ENCODE measurements around the gene GARIN5B. TPM values are rescaled to one million over a fixed set of nuclear protein-coding genes. Genes with fewer than 3 reads are reported as not detected.
A peak's percentile ranks its signal among the peaks of the same experiment; 100 is the strongest.

GARIN5B gene
- polyA plus RNA-seq, 3 donors, result not detected

DNA sequence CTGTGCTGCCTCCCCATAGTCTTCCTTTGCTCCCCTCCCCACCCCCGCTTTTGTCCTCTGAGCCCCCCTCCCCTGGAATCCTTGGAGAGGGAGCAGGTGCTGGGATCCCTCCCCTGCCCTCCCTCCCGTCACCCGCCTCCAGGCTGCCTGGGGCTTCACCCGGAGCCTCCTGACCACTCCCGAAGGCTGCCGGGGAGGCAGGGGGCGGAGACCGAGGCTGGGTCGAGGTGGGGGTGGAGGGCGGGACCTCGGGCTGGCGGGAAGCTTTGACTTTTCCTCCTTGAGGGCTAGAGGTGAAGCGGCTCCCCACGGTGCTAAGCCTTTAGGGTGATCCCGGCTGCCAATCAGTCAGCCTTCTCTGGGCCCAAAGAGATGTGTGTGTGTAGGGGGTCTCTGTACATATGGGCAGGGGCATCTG lies 21.9 kb downstream of the GARIN5B start:
- H3K4me3 ChIP-seq (replicated peaks in 1 of 3; ENCODE audit: low read depth in 2 of 3, low read length in 3 of 3), result peak overlapping the region in 2 of 3 experiments; percentile 69 to 83
- 0% methylated on average over 8 of the region's 15 CpGs for WGBS (ENCODE audit: insufficient coverage)
- H3K36me3 Mint-ChIP-seq, result peaks cover 16 to 29% of the 10 kb centered on the region in 2 donors
- peaks cover 12% of the 10 kb centered on the region for H3K79me2 ChIP-seq (ENCODE audit: insufficient read depth, low read length)
- peak overlapping the region; percentile 80 to 89 for H3K4me3 Mint-ChIP-seq
- peaks cover 7% of the 10 kb centered on the region for H4K20me1 ChIP-seq (ENCODE audit: insufficient read depth, low read length)
- no peaks in the 10 kb centered on the region for H3K9me3 Mint-ChIP-seq
- peaks cover 31 to 39% of the 10 kb centered on the region in 2 donors for H3K4me1 ChIP-seq (ENCODE audit: control insufficient read depth in 1 of 2, insufficient read depth in 2 of 2, low read length in 2 of 2)
- H3K27ac Mint-ChIP-seq, result peak overlapping the region in 5 of 7 donors; percentile 69 to 97 (median 95)
- peak in 1 of 3 donors; percentile 20 for DNase-seq
- intact Hi-C loops (cut with micrococcal nuclease), result loop anchor here in 1 of 2 donors (5.0 kb wide), 1 partner anchor 41 kb away; the partner anchor contains the start of gene TMEM238
- no peaks in the 10 kb centered on the region for H3K9me3 ChIP-seq (replicated peaks in 1 of 2; ENCODE audit: control insufficient read depth in 1 of 2, insufficient read depth in 1 of 2, low read length in 2 of 2)
- peaks cover 27% of the 10 kb centered on the region for H3K4me1 Mint-ChIP-seq
- peak overlapping the region; percentile 94 for H3K4me2 ChIP-seq (replicated peaks; ENCODE audit: extremely low read depth, low read length, poor library complexity, severe bottlenecking)
- peak overlapping the region; percentile 72 for H3K9ac ChIP-seq (ENCODE audit: insufficient read depth, low read length, poor library complexity, severe bottlenecking)
- H3K27ac ChIP-seq (ENCODE audit: low read depth in 1 of 2, low read length in 2 of 2), result peak overlapping the region in 1 of 2 donors; percentile 83
- no peaks in the 10 kb centered on the region for H3K27me3 ChIP-seq (ENCODE audit: control insufficient read depth in 2 of 2, insufficient read depth in 2 of 2, low read length in 2 of 2)
- TF ChIP-seq, protein P1, sequence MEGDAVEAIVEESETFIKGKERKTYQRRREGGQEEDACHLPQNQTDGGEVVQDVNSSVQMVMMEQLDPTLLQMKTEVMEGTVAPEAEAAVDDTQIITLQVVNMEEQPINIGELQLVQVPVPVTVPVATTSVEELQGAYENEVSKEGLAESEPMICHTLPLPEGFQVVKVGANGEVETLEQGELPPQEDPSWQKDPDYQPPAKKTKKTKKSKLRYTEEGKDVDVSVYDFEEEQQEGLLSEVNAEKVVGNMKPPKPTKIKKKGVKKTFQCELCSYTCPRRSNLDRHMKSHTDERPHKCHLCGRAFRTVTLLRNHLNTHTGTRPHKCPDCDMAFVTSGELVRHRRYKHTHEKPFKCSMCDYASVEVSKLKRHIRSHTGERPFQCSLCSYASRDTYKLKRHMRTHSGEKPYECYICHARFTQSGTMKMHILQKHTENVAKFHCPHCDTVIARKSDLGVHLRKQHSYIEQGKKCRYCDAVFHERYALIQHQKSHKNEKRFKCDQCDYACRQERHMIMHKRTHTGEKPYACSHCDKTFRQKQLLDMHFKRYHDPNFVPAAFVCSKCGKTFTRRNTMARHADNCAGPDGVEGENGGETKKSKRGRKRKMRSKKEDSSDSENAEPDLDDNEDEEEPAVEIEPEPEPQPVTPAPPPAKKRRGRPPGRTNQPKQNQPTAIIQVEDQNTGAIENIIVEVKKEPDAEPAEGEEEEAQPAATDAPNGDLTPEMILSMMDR (IDR thresholded peaks at IDR 0.05), result no peak
- H3K27me3 Mint-ChIP-seq (ENCODE audit: low read depth in 3 of 3), result peaks cover 0 to 3% (median 2%) of the 10 kb centered on the region in 3 donors
- peak overlapping the region; percentile 62 for H2AFZ ChIP-seq (ENCODE audit: insufficient read depth, low read depth, low read length, poor library complexity, severe bottlenecking)
- H3K36me3 ChIP-seq (replicated peaks in 1 of 2; ENCODE audit: control insufficient read depth in 1 of 2, insufficient read depth in 2 of 2, low read length in 2 of 2), result peaks cover 9 to 15% of the 10 kb centered on the region in 2 donors

DNA sequence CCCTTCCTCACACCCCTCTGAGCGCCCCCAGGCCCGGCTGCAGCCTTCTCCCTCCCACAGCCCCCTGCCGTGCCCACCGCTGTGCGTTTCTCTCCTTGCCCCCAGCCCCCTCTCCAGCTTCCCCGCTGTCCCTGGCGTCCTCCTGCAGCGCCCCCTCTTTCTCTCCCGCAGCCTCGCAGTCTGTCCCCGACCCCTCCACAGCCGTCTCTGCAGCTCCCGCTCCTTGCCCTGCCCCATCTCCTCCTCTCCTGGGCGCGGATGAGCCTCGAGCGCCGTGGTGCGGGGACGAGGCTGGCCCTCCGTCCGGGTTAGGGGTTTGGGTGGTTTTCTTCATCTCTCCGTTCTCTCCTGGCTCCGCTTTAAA lies 22.3 kb downstream of the GARIN5B start:
- peak overlapping the region; percentile 48 to 83 (median 69) for H3K4me3 ChIP-seq (replicated peaks in 1 of 3; ENCODE audit: low read depth in 2 of 3, low read length in 3 of 3)
- peak overlapping the region; percentile 72 for H3K9ac ChIP-seq (ENCODE audit: insufficient read depth, low read length, poor library complexity, severe bottlenecking)
- DNase-seq, result no peak
- TF ChIP-seq, protein P1 (IDR thresholded peaks at IDR 0.05), result no peak
- Mint-ChIP-seq H3K36me3 (peaks cover 16 to 29% of the 10 kb centered on the region in 2 donors), H3K9me3 (no peaks in the 10 kb centered on the region), H3K27ac (peak overlapping the region; percentile 88 to 97 (median 93)), H3K4me3 (peak overlapping the region; percentile 80 to 89), H3K4me1 (peaks cover 27% of the 10 kb centered on the region), H3K27me3 (ENCODE audit: low read depth in 3 of 3) (peaks cover 0 to 3% (median 2%) of the 10 kb centered on the region in 3 donors)
- 0% methylated on average over 5 of the region's 24 CpGs for WGBS (ENCODE audit: insufficient coverage)
- H2AFZ ChIP-seq (ENCODE audit: insufficient read depth, low read depth, low read length, poor library complexity, severe bottlenecking), result peak overlapping the region; percentile 62
- no peaks in the 10 kb centered on the region for H3K9me3 ChIP-seq (replicated peaks in 1 of 2; ENCODE audit: control insufficient read depth in 1 of 2, insufficient read depth in 1 of 2, low read length in 2 of 2)
- H3K4me2 ChIP-seq (replicated peaks; ENCODE audit: extremely low read depth, low read length, poor library complexity, severe bottlenecking), result peak overlapping the region; percentile 94
- H3K36me3 ChIP-seq (replicated peaks in 1 of 2; ENCODE audit: control insufficient read depth in 1 of 2, insufficient read depth in 2 of 2, low read length in 2 of 2), result peaks cover 9 to 15% of the 10 kb centered on the region in 2 donors
- H3K4me1 ChIP-seq (ENCODE audit: control insufficient read depth in 1 of 2, insufficient read depth in 2 of 2, low read length in 2 of 2), result peaks cover 31 to 39% of the 10 kb centered on the region in 2 donors
- peaks cover 12% of the 10 kb centered on the region for H3K79me2 ChIP-seq (ENCODE audit: insufficient read depth, low read length)
- no peaks in the 10 kb centered on the region for H3K27me3 ChIP-seq (ENCODE audit: control insufficient read depth in 2 of 2, insufficient read depth in 2 of 2, low read length in 2 of 2)
- H3K27ac ChIP-seq (ENCODE audit: low read depth in 1 of 2, low read length in 2 of 2), result peak overlapping the region; percentile 83 to 97
- peaks cover 7% of the 10 kb centered on the region for H4K20me1 ChIP-seq (ENCODE audit: insufficient read depth, low read length)
- intact Hi-C loops (cut with micrococcal nuclease), result loop anchor here in 1 of 2 donors (5.0 kb wide), 1 partner anchor 42 kb away; the partner anchor contains the start of gene TMEM238
